ENCODE results near the gene TBL1Y. TPM values are rescaled to one million over a fixed set of nuclear protein-coding genes. Genes with fewer than 3 reads are reported as not detected.
A peak's percentile ranks its signal among the peaks of the same experiment; 100 is the strongest.

The TBL1Y gene
- total and polyA plus RNA-seq, 2 experiments from 2014 or later: 2.6 to 5.8 TPM

DNA sequence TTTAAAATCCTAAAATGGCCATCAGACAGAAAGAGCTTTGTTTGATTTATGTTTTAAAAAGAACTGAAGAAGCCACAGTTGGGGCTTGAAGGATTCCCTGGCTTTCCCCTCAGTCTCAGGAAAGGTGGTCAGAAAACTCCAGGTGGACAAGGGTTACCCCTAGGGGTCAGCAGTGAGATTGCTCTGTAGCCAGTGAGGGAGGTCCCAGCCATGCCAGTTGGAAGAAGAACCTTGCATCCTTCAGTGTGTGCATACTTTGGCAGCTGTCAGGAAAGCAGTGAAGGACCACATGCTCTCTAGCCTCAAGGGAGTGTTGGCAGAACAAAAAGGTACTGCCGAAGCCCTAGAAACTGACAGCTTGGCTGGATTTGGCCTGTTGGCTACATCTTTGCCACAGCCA is 182.3 kb downstream of the TBL1Y start:
- Mint-ChIP-seq H3K27me3 (ENCODE audit: insufficient read depth, low read depth, poor library complexity) (no peaks in the 10 kb centered on the region), H3K36me3 (ENCODE audit: low read depth) (peaks cover 12% of the 10 kb centered on the region), H3K27ac (no peak overlapping the region), H3K9me3 (no peaks in the 10 kb centered on the region), H3K4me1 (peaks cover 4% of the 10 kb centered on the region; the same call in 1 of the 3 replicates), H3K4me3 (no peak overlapping the region)
- no peaks in the 10 kb centered on the region for H4K20me1 ChIP-seq (replicated peaks; ENCODE audit: insufficient read depth)
- H3K36me3 ChIP-seq (ENCODE audit: insufficient read depth): no peaks in the 10 kb centered on the region
- H3F3A ChIP-seq (replicated peaks; ENCODE audit: low read depth): no peaks in the 10 kb centered on the region
- no peaks in the 10 kb centered on the region; the same call in 1 of the 2 replicates for H3K4me1 ChIP-seq (ENCODE audit: insufficient read depth)
- H3K27me3 ChIP-seq (ENCODE audit: insufficient read depth): no peaks in the 10 kb centered on the region
- no peaks in the 10 kb centered on the region for H3K79me2 ChIP-seq (replicated peaks; ENCODE audit: insufficient read depth)
- TF ChIP-seq, protein P1, sequence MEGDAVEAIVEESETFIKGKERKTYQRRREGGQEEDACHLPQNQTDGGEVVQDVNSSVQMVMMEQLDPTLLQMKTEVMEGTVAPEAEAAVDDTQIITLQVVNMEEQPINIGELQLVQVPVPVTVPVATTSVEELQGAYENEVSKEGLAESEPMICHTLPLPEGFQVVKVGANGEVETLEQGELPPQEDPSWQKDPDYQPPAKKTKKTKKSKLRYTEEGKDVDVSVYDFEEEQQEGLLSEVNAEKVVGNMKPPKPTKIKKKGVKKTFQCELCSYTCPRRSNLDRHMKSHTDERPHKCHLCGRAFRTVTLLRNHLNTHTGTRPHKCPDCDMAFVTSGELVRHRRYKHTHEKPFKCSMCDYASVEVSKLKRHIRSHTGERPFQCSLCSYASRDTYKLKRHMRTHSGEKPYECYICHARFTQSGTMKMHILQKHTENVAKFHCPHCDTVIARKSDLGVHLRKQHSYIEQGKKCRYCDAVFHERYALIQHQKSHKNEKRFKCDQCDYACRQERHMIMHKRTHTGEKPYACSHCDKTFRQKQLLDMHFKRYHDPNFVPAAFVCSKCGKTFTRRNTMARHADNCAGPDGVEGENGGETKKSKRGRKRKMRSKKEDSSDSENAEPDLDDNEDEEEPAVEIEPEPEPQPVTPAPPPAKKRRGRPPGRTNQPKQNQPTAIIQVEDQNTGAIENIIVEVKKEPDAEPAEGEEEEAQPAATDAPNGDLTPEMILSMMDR (conservative IDR thresholded peaks at IDR 0.05; ENCODE audit: low read depth in 2 of 2): peak; percentile 57 to 66
- TF ChIP-seq, protein P2, sequence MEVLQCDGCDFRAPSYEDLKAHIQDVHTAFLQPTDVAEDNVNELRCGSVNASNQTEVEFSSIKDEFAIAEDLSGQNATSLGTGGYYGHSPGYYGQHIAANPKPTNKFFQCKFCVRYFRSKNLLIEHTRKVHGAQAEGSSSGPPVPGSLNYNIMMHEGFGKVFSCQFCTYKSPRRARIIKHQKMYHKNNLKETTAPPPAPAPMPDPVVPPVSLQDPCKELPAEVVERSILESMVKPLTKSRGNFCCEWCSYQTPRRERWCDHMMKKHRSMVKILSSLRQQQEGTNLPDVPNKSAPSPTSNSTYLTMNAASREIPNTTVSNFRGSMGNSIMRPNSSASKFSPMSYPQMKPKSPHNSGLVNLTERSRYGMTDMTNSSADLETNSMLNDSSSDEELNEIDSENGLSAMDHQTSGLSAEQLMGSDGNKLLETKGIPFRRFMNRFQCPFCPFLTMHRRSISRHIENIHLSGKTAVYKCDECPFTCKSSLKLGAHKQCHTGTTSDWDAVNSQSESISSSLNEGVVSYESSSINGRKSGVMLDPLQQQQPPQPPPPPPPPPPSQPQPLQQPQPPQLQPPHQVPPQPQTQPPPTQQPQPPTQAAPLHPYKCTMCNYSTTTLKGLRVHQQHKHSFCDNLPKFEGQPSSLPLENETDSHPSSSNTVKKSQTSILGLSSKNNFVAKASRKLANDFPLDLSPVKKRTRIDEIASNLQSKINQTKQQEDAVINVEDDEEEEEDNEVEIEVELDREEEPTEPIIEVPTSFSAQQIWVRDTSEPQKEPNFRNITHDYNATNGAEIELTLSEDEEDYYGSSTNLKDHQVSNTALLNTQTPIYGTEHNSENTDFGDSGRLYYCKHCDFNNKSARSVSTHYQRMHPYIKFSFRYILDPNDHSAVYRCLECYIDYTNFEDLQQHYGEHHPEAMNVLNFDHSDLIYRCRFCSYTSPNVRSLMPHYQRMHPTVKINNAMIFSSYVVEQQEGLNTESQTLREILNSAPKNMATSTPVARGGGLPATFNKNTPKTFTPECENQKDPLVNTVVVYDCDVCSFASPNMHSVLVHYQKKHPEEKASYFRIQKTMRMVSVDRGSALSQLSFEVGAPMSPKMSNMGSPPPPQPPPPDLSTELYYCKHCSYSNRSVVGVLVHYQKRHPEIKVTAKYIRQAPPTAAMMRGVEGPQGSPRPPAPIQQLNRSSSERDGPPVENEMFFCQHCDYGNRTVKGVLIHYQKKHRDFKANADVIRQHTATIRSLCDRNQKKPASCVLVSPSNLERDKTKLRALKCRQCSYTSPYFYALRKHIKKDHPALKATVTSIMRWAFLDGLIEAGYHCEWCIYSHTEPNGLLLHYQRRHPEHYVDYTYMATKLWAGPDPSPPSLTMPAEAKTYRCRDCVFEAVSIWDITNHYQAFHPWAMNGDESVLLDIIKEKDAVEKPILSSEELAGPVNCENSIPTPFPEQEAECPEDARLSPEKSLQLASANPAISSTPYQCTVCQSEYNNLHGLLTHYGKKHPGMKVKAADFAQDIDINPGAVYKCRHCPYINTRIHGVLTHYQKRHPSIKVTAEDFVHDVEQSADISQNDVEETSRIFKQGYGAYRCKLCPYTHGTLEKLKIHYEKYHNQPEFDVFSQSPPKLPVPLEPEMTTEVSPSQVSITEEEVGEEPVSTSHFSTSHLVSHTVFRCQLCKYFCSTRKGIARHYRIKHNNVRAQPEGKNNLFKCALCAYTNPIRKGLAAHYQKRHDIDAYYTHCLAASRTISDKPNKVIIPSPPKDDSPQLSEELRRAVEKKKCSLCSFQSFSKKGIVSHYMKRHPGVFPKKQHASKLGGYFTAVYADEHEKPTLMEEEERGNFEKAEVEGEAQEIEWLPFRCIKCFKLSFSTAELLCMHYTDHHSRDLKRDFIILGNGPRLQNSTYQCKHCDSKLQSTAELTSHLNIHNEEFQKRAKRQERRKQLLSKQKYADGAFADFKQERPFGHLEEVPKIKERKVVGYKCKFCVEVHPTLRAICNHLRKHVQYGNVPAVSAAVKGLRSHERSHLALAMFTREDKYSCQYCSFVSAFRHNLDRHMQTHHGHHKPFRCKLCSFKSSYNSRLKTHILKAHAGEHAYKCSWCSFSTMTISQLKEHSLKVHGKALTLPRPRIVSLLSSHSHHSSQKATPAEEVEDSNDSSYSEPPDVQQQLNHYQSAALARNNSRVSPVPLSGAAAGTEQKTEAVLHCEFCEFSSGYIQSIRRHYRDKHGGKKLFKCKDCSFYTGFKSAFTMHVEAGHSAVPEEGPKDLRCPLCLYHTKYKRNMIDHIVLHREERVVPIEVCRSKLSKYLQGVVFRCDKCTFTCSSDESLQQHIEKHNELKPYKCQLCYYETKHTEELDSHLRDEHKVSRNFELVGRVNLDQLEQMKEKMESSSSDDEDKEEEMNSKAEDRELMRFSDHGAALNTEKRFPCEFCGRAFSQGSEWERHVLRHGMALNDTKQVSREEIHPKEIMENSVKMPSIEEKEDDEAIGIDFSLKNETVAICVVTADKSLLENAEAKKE (CRISPR knock-in tag; IDR thresholded peaks at IDR 0.05): no peak
- H3K4me2 ChIP-seq: no peak overlapping the region
- no peak overlapping the region for H3K27ac ChIP-seq (ENCODE audit: low read depth)
- H3K9me2 ChIP-seq (ENCODE audit: insufficient read depth): no peaks in the 10 kb centered on the region
- DNase-seq (ENCODE audit: low spot score): peak; percentile 70
- peak; percentile 79 for ATAC-seq
- no peak overlapping the region for H2AFZ ChIP-seq
- no peak overlapping the region for H3K4me3 ChIP-seq

DNA sequence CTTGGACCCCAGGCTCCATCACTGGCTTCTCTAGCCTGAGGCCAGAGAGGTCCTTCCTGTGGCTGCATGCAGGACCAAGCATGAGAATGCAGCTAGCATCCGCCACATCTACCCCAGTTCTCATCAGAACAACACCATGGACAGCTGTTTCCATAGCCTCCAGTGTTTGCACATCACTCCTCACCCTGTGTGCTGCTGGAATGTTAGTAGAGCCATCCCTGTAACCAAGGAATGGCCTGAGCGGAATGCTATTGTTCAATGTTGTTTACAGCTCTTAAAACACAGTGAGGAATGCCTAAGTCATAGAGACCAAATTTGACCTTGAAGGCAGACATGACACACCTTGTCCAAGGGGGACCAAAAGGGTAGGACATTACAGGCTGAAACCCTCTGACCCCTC is 183.9 kb downstream of the TBL1Y start:
- ATAC-seq (no peak), DNase-seq (ENCODE audit: low spot score) (peak; percentile 35)
- Mint-ChIP-seq H3K36me3 (ENCODE audit: low read depth) (peaks cover 7% of the 10 kb centered on the region; the same call in 2 of the 3 replicates), H3K9me3 (no peaks in the 10 kb centered on the region), H3K27me3 (ENCODE audit: insufficient read depth, low read depth, poor library complexity) (no peaks in the 10 kb centered on the region), H3K4me1 (peaks cover 4% of the 10 kb centered on the region; the same call in 1 of the 3 replicates), H3K27ac (no peak overlapping the region), H3K4me3 (no peak overlapping the region)
- Histone ChIP-seq H3F3A (replicated peaks; ENCODE audit: low read depth) (no peaks in the 10 kb centered on the region), H3K79me2 (replicated peaks; ENCODE audit: insufficient read depth) (no peaks in the 10 kb centered on the region), H3K27ac (ENCODE audit: low read depth) (no peak overlapping the region), H3K4me1 (ENCODE audit: insufficient read depth) (no peaks in the 10 kb centered on the region; the same call in 1 of the 2 replicates), H3K4me3 (no peak overlapping the region), H3K4me2 (no peak overlapping the region), H3K36me3 (ENCODE audit: insufficient read depth) (no peaks in the 10 kb centered on the region), H2AFZ (no peak overlapping the region), H3K27me3 (ENCODE audit: insufficient read depth) (no peaks in the 10 kb centered on the region), H4K20me1 (replicated peaks; ENCODE audit: insufficient read depth) (no peaks in the 10 kb centered on the region), H3K9me2 (ENCODE audit: insufficient read depth) (no peaks in the 10 kb centered on the region)
- TF ChIP-seq JUNB (IDR thresholded peaks at IDR 0.05; ENCODE audit: unreplicated experiment): no peak
- TF ChIP-seq EZH2phosphoT487 (IDR thresholded peaks at IDR 0.05; ENCODE audit: unreplicated experiment): no peak
- no peak for TF ChIP-seq STAT1 (IDR thresholded peaks at IDR 0.05; ENCODE audit: unreplicated experiment)
- TF ChIP-seq, protein P1 (conservative IDR thresholded peaks at IDR 0.05; ENCODE audit: low read depth in 2 of 2): no peak
- TF ChIP-seq ZNF114 (CRISPR knock-in tag; IDR thresholded peaks at IDR 0.05): no peak
- no peak for TF ChIP-seq EZH2 (IDR thresholded peaks at IDR 0.05; ENCODE audit: low read depth, unreplicated experiment)
- no peak for TF ChIP-seq NANOG (IDR thresholded peaks at IDR 0.05; ENCODE audit: borderline replicate concordance)
- TF ChIP-seq POLR2AphosphoS5 (IDR thresholded peaks at IDR 0.05; ENCODE audit: low read depth): no peak

Measured in GM23338 (cell line).